PC-9 (cell line): Measurements from ENCODE around the gene CD72. TPM values are rescaled to one million over a fixed set of nuclear protein-coding genes. Genes with fewer than 3 reads are reported as not detected.

ENCODE experiments used
- BruUV-seq: library from RNA; stranded (reverse); fragments of 400-500 nt; replicated peaks from 2 replicates; lab custom pipeline; 2021; lab: Mats Ljungman, UMichigan
- CTCF ChIA-PET: fragments of 300-600 bp; sonication (Branson Sonifier 250); formaldehyde crosslinking; loops from one replicate; lab custom pipeline; 2022; ENCODE audit warnings: antibody characterized with exemption; lab: Charles Lee
- POLR2A ChIA-PET: fragments of 300-600 bp; sonication (Branson Sonifier 250); formaldehyde crosslinking; loops from one replicate; lab custom pipeline; 2022; ENCODE audit warnings: antibody characterized with exemption; ENCODE audit not compliant: unreplicated experiment; lab: Charles Lee
- DNase-seq, 2 experiments: peaks; one replicate each; pipeline versions ENCODE4 v3.0.0 to v3.0.0-alpha.2; 2015 to 2022; ENCODE audit warnings: mixed read lengths in 1 of 2
- H2AFZ ChIP-seq: fragments of 200-600 bp; sonication (generic); 2 replicates; pipeline ENCODE4 v1.8.1; 2017; ENCODE audit warnings: antibody characterized with exemption
- H3F3A ChIP-seq: fragments of 200-600 bp; sonication (generic); 2 replicates; pipeline ENCODE4 v1.8.1; 2017; ENCODE audit warnings: antibody characterized with exemption, mild to moderate bottlenecking, low read depth; ENCODE audit not compliant: insufficient read depth
- H3K27ac ChIP-seq: fragments of 200-600 bp; sonication (generic); 2 replicates; pipeline ENCODE4 v1.6.1; 2016; ENCODE audit warnings: mixed run types
- H3K27me3 ChIP-seq: fragments of 200-600 bp; sonication (generic); 2 replicates; pipeline ENCODE4 v1.6.1; 2016; ENCODE audit warnings: low read depth, mixed run types; ENCODE audit not compliant: insufficient read depth
- H3K36me3 ChIP-seq: fragments of 200-600 bp; sonication (generic); 2 replicates; pipeline ENCODE4 v1.6.1; 2016; ENCODE audit warnings: low read depth, mixed run types
- H3K4me1 ChIP-seq: fragments of 200-600 bp; sonication (generic); replicated peaks from 2 replicates; pipeline ENCODE4 v1.6.1; 2016; ENCODE audit warnings: mixed run types; ENCODE audit not compliant: insufficient read depth
- H3K4me2 ChIP-seq: fragments of 200-600 bp; sonication (generic); 2 replicates; pipeline ENCODE4 v1.6.1; 2017; ENCODE audit warnings: mixed run types
- H3K4me3 ChIP-seq: fragments of 200-600 bp; sonication (generic); 2 replicates; pipeline ENCODE4 v1.6.1; 2016; ENCODE audit warnings: mixed run types
- H3K79me2 ChIP-seq: fragments of 200-600 bp; sonication (generic); 2 replicates; pipeline ENCODE4 v1.6.1; 2017; ENCODE audit warnings: low read depth, mixed run types
- H3K9me2 ChIP-seq: fragments of 200-600 bp; sonication (generic); 2 replicates; pipeline ENCODE4 v1.8.1; 2017; ENCODE audit warnings: mild to moderate bottlenecking; ENCODE audit not compliant: insufficient read depth
- H3K9me3 ChIP-seq: fragments of 200-600 bp; sonication (generic); 2 replicates; pipeline ENCODE4 v1.8.1; 2016; ENCODE audit warnings: low read depth; ENCODE audit not compliant: insufficient read depth
- H4K20me1 ChIP-seq: fragments of 200-600 bp; sonication (generic); 2 replicates; pipeline ENCODE4 v1.8.1; 2017; ENCODE audit not compliant: insufficient read depth
- CTCF ChIP-seq: fragments of 200-600 bp; sonication (generic); conservative IDR thresholded peaks from 2 replicates; pipeline ENCODE4 v1.6.1; 2017; ENCODE audit warnings: mixed run types, antibody characterized with exemption, mild to moderate bottlenecking, moderate library complexity
- EZH2 ChIP-seq: fragments of 200-600 bp; sonication (generic); IDR thresholded peaks from 2 replicates; pipeline ENCODE4 v1.8.0; 2017; ENCODE audit warnings: antibody characterized with exemption, low read depth
- intact Hi-C: fragments of 100-400 bp; cut with micrococcal nuclease; formaldehyde crosslinking; loops from one replicate; pipeline ENCODE4 v1.10.0; 2022; ENCODE audit not compliant: unreplicated experiment
- total RNA-seq: library from RNA; stranded (reverse); gene quantifications from 2 replicates; pipeline ENCODE4 v1.2.3, GENCODE V29; 2021

The CD72 gene
- total RNA-seq, 1 experiment from 2014 or later: 3.2 TPM

GRCh38 chr9:35577486-35577885 lies 40.7 kb downstream of the CD72 start:
- Histone ChIP-seq H3K27ac (no peak overlapping the region), H3K36me3 (no peaks in the 10 kb centered on the region), H3K4me2 (no peak overlapping the region), H3K9me3 (no peaks in the 10 kb centered on the region; the same call in 1 of the 2 replicates), H3K4me1 (no peaks in the 10 kb centered on the region), H2AFZ (no peak overlapping the region), H3K4me3 (no peak overlapping the region), H3K27me3 (no peaks in the 10 kb centered on the region), H4K20me1 (no peaks in the 10 kb centered on the region), H3K79me2 (no peaks in the 10 kb centered on the region), H3K9me2 (no peaks in the 10 kb centered on the region), H3F3A (no peaks in the 10 kb centered on the region)
- BruUV-seq: no TSS peak
- DNase-seq: no peak
- TF ChIP-seq EZH2 (no peak), CTCF (no peak)
- intact Hi-C loops: no loop called here
- ChIA-PET CTCF (no interaction called here), POLR2A (no interaction called here)

- POLR2A ChIA-PET: no interaction called here
- no peak for TF ChIP-seq EZH2
- no peak for TF ChIP-seq CTCF
- Histone ChIP-seq H3K4me1 (no peaks in the 10 kb centered on the region), H3K4me2 (no peak overlapping the region), H3K4me3 (no peak overlapping the region), H3K27ac (no peak overlapping the region), H4K20me1 (no peaks in the 10 kb centered on the region), H3K9me3 (no peaks in the 10 kb centered on the region; the same call in 1 of the 2 replicates), H3K79me2 (no peaks in the 10 kb centered on the region), H3K9me2 (no peaks in the 10 kb centered on the region), H3F3A (no peaks in the 10 kb centered on the region), H2AFZ (no peak overlapping the region), H3K36me3 (no peaks in the 10 kb centered on the region), H3K27me3 (no peaks in the 10 kb centered on the region)
- CTCF ChIA-PET: no interaction called here
- intact Hi-C loops: no loop called here
- no TSS peak for BruUV-seq
- DNase-seq: no peak
Observed at GRCh38 chr9:35575478-35575877, 42.7 kb downstream of the CD72 start.

- Histone ChIP-seq H3K36me3 (no peaks in the 10 kb centered on the region), H2AFZ (no peak overlapping the region), H4K20me1 (no peaks in the 10 kb centered on the region), H3F3A (no peaks in the 10 kb centered on the region), H3K4me2 (no peak overlapping the region), H3K9me2 (no peaks in the 10 kb centered on the region), H3K27me3 (no peaks in the 10 kb centered on the region), H3K4me3 (no peak overlapping the region), H3K9me3 (no peaks in the 10 kb centered on the region; the same call in 1 of the 2 replicates), H3K4me1 (no peaks in the 10 kb centered on the region), H3K79me2 (no peaks in the 10 kb centered on the region), H3K27ac (no peak overlapping the region)
- ChIA-PET CTCF (no interaction called here), POLR2A (no interaction called here)
- no TSS peak for BruUV-seq
- DNase-seq: no peak
- no peak for TF ChIP-seq EZH2
- TF ChIP-seq CTCF: no peak
- intact Hi-C loops: no loop called here
Observed at GRCh38 chr9:35574578-35575122, 43.6 kb downstream of the CD72 start.
